C4-2B (cell line): ENCODE results near the gene TMC4.
A peak's percentile ranks its signal among the peaks of the same experiment; 100 is the strongest.
"Not testable (repeated sequence)": the region's sequence is repeated elsewhere in the genome, so short reads cannot be mapped to it uniquely, and the experiment has no call there.

Source experiments
- H3K27ac ChIP-seq: fragments of 450-650 bp; 2 replicates; pipeline ENCODE4 v1.5.1; 2017
- CTCF ChIP-seq: fragments of 450-650 bp; conservative IDR thresholded peaks from 2 replicates; pipeline ENCODE4 v1.5.1; 2017; ENCODE audit warnings: mild to moderate bottlenecking
- ZFX ChIP-seq: fragments of 450-650 bp; IDR thresholded peaks from 2 replicates; pipeline ENCODE4 v1.6.1; 2017

The TMC4 gene

GRCh38 chr19:54196536-54196935 is 23.6 kb upstream of the TMC4 start:
- TF ChIP-seq CTCF (no peak), ZFX (no peak)
- H3K27ac ChIP-seq: no peak overlapping the region

- not testable (repeated sequence) for H3K27ac ChIP-seq
Measured at GRCh38 chr19:54194463-54194862, 21.5 kb upstream of the TMC4 start.

GRCh38 chr19:54193011-54193410 is 20.1 kb upstream of the TMC4 start:
- TF ChIP-seq ZFX: no peak
- TF ChIP-seq CTCF: no peak
- no peak overlapping the region for H3K27ac ChIP-seq

- H3K27ac ChIP-seq: peak overlapping the region; percentile 86
- TF ChIP-seq ZFX: no peak
- TF ChIP-seq CTCF: no peak
Measured at GRCh38 chr19:54191811-54192453, 19.0 kb upstream of the TMC4 start.

GRCh38 chr19:54191011-54191810 is 18.3 kb upstream of the TMC4 start, which contains the start of gene TSEN34:
TSS of gene TSEN34 (plus strand) at chr19:54191308. CDS start at chr19:54191365, 57 bp downstream.
- H3K27ac ChIP-seq: peak within 1 kb of the TSS; percentile 86
- no peak for TF ChIP-seq CTCF
- peak; percentile 72; the same call in 1 of the 2 replicates for TF ChIP-seq ZFX

- TF ChIP-seq CTCF (no peak), ZFX (no peak)
- peak overlapping the region; percentile 86 for H3K27ac ChIP-seq
Measured at GRCh38 chr19:54190503-54191010, 17.6 kb upstream of the TMC4 start.

GRCh38 chr19:54189735-54190502 is 17.0 kb upstream of the TMC4 start:
- TF ChIP-seq ZFX (no peak), CTCF (no peak)

More at GRCh38 chr19:54189735-54190502, 17.0 kb upstream of the TMC4 start:
- H3K27ac ChIP-seq: peak overlapping the region; percentile 86
